GM18907 (cell line): ENCODE data around the gene GALNT16.

ENCODE experiments used
- ATAC-seq: cut with Tn5 transposase; IDR thresholded peaks from one replicate; pipeline ENCODE4 v1.9.1; 2021; ENCODE audit warnings: mild to moderate bottlenecking, moderate library complexity; ENCODE audit not compliant: unreplicated experiment

Gene GALNT16

GRCh38 chr14:69333791-69334337, 73.9 kb downstream of the GALNT16 start:
- no peak for ATAC-seq

GRCh38 chr14:69334576-69334975, 74.6 kb downstream of the GALNT16 start:
- no peak for ATAC-seq

- no peak for ATAC-seq
Observed at GRCh38 chr14:69335371-69335771, 75.4 kb downstream of the GALNT16 start.

GRCh38 chr14:69337984-69338383, 78.0 kb downstream of the GALNT16 start:
- no peak for ATAC-seq

GRCh38 chr14:69339426-69339825, 79.5 kb downstream of the GALNT16 start:
- no peak for ATAC-seq

GRCh38 chr14:69342928-69343525, 83.1 kb downstream of the GALNT16 start:
- no peak for ATAC-seq

- ATAC-seq: no peak
Observed at GRCh38 chr14:69344171-69344570, 84.2 kb downstream of the GALNT16 start.

GRCh38 chr14:69345402-69345801, 85.4 kb downstream of the GALNT16 start:
- ATAC-seq: no peak

- ATAC-seq: no peak
Observed at GRCh38 chr14:69346710-69347109, 86.8 kb downstream of the GALNT16 start.

GRCh38 chr14:69349091-69349777, 89.3 kb downstream of the GALNT16 start:
- ATAC-seq: no peak

- ATAC-seq: no peak
Observed at GRCh38 chr14:69350892-69351291, 90.9 kb downstream of the GALNT16 start.

GRCh38 chr14:69351385-69351784, 91.4 kb downstream of the GALNT16 start:
- no peak for ATAC-seq

GRCh38 chr14:69351911-69352310, 92.0 kb downstream of the GALNT16 start:
- ATAC-seq: no peak

GRCh38 chr14:69353168-69353567, 93.2 kb downstream of the GALNT16 start:
- no peak for ATAC-seq

- peak; percentile 86 for ATAC-seq
Observed at GRCh38 chr14:69354383-69355153, 94.6 kb downstream of the GALNT16 start.

- no peak for ATAC-seq
Observed at GRCh38 chr14:69355154-69355597, 95.2 kb downstream of the GALNT16 start.

- ATAC-seq: no peak
Observed at GRCh38 chr14:69355607-69356281, 95.8 kb downstream of the GALNT16 start.

- no peak for ATAC-seq
Observed at GRCh38 chr14:69356903-69357543, 97.1 kb downstream of the GALNT16 start.

GRCh38 chr14:69357544-69358200, 97.7 kb downstream of the GALNT16 start:
- no peak for ATAC-seq
